PC-9 (cell line): ENCODE data around the gene ZNF565.

Source experiments
- CTCF ChIP-seq: fragments of 200-600 bp; sonication (generic); conservative IDR thresholded peaks from 2 replicates; pipeline ENCODE4 v1.6.1; 2017; ENCODE audit warnings: mixed run types, antibody characterized with exemption, mild to moderate bottlenecking, moderate library complexity
- EZH2 ChIP-seq: fragments of 200-600 bp; sonication (generic); IDR thresholded peaks from 2 replicates; pipeline ENCODE4 v1.8.0; 2017; ENCODE audit warnings: antibody characterized with exemption, low read depth

- TF ChIP-seq EZH2: no peak
- no peak for TF ChIP-seq CTCF
Observed at GRCh38 chr19:36215276-36216123, 1.0 kb upstream of the ZNF565 start.
